Measurements from ENCODE around the gene ARHGDIB. TPM values are rescaled to one million over a fixed set of nuclear protein-coding genes. Genes with fewer than 3 reads are reported as not detected.

The ARHGDIB gene
- total RNA-seq, 1 experiment from 2014 or later = 7.7 TPM

GRCh38 chr12:14952299-14952921, 9.0 kb downstream of the ARHGDIB start:
- Mint-ChIP-seq H3K4me3 (ENCODE audit: unreplicated experiment) (no peak overlapping the region), H3K36me3 (ENCODE audit: insufficient read depth, unreplicated experiment) (peaks cover 3% of the 10 kb centered on the region), H3K9me3 (ENCODE audit: unreplicated experiment) (no peaks in the 10 kb centered on the region), H3K4me1 (ENCODE audit: insufficient read depth, unreplicated experiment) (peaks cover 40% of the 10 kb centered on the region), H3K27me3 (ENCODE audit: insufficient read depth, unreplicated experiment) (no peaks in the 10 kb centered on the region), H3K27ac (ENCODE audit: low read depth, unreplicated experiment) (peak overlapping the region; percentile 77)
- intact Hi-C loops (cut with micrococcal nuclease) = no loop called here
- TF ChIP-seq CTCF (IDR thresholded peaks at IDR 0.05; ENCODE audit: unreplicated experiment) = no peak
- BruUV-seq (replicated peaks) = no TSS peak
- DNase-seq (ENCODE audit: unreplicated experiment) = peak; percentile 83
- ChIA-PET CTCF (interaction anchor here (0.5 to 1.7 kb wide), 4 partner anchors 51 to 1681 kb away, joined by 3 read pairs; no protein-coding TSS in a partner anchor), POLR2A (no interaction called here)

- Mint-ChIP-seq H3K36me3 (ENCODE audit: insufficient read depth, unreplicated experiment) (peaks cover 6% of the 10 kb centered on the region), H3K27me3 (ENCODE audit: insufficient read depth, unreplicated experiment) (no peaks in the 10 kb centered on the region), H3K4me3 (ENCODE audit: unreplicated experiment) (no peak overlapping the region), H3K9me3 (ENCODE audit: unreplicated experiment) (no peaks in the 10 kb centered on the region), H3K27ac (ENCODE audit: low read depth, unreplicated experiment) (peak overlapping the region; percentile 77), H3K4me1 (ENCODE audit: insufficient read depth, unreplicated experiment) (peaks cover 39% of the 10 kb centered on the region)
- no peak for TF ChIP-seq CTCF (IDR thresholded peaks at IDR 0.05; ENCODE audit: unreplicated experiment)
- no peak for DNase-seq (ENCODE audit: unreplicated experiment)
- POLR2A ChIA-PET = no interaction called here
- no TSS peak for BruUV-seq (replicated peaks)
- intact Hi-C loops (cut with micrococcal nuclease) = no loop called here
- CTCF ChIA-PET = interaction anchor here (0.6 to 1.7 kb wide), 3 partner anchors 30 to 1681 kb away, joined by 3 read pairs; no protein-coding TSS in a partner anchor
These were observed 9.6 kb downstream of the ARHGDIB start for GRCh38 chr12:14951851-14952250.

- POLR2A ChIA-PET = interaction anchor here (0.7 kb wide), 1 partner anchor 78 kb away, joined by 5 read pairs; no protein-coding TSS in a partner anchor
- CTCF ChIA-PET = interaction anchor here (1.5 to 1.7 kb wide), 2 partner anchors 30 to 103 kb away, joined by 3 read pairs; no protein-coding TSS in a partner anchor
- DNase-seq (ENCODE audit: unreplicated experiment) = peak; percentile 68
These were observed 10.2 kb downstream of the ARHGDIB start for GRCh38 chr12:14950982-14951746.

More at GRCh38 chr12:14950982-14951746, 10.2 kb downstream of the ARHGDIB start:
- H3K27ac Mint-ChIP-seq (ENCODE audit: low read depth, unreplicated experiment) = peak overlapping the region; percentile 77
- TF ChIP-seq CTCF (IDR thresholded peaks at IDR 0.05; ENCODE audit: unreplicated experiment) = no peak
- peaks cover 6% of the 10 kb centered on the region for H3K36me3 Mint-ChIP-seq (ENCODE audit: insufficient read depth, unreplicated experiment)
- no peaks in the 10 kb centered on the region for H3K27me3 Mint-ChIP-seq (ENCODE audit: insufficient read depth, unreplicated experiment)
- intact Hi-C loops (cut with micrococcal nuclease) = no loop called here
- no peak overlapping the region for H3K4me3 Mint-ChIP-seq (ENCODE audit: unreplicated experiment)
- H3K4me1 Mint-ChIP-seq (ENCODE audit: insufficient read depth, unreplicated experiment) = peaks cover 46% of the 10 kb centered on the region
- BruUV-seq (replicated peaks) = no TSS peak
- no peaks in the 10 kb centered on the region for H3K9me3 Mint-ChIP-seq (ENCODE audit: unreplicated experiment)

Measured in MCF 10A (cell line).